ENCODE data around the gene HIPK2.

- TF ChIP-seq CTCF (conservative IDR thresholded peaks at IDR 0.05; ENCODE audit: low read length): no peak
- TF ChIP-seq EZH2phosphoT487 (IDR thresholded peaks at IDR 0.05; ENCODE audit: borderline replicate concordance): no peak
These were observed 245.1 kb downstream of the HIPK2 start for GRCh38 chr7:139532636-139533155.
